Stomach (tissue), 9 donors: ENCODE data around the gene FAM120B. TPM values are rescaled to one million over a fixed set of nuclear protein-coding genes. Genes with fewer than 3 reads are reported as not detected.

Experiments
- DNase-seq, 2 donors: peaks; one replicate each; pipeline versions ENCODE4 v3.0.0 to v3.0.0-alpha.2; 2013 to 2019
- H3K27ac ChIP-seq, 5 donors: fragments of 200-600 bp in 4 of 5; sonication (generic) in 4 of 5; one replicate each; pipeline ENCODE4 v1.5.1; 2013 to 2019; ENCODE audit warnings: mild to moderate bottlenecking in 1 of 5, moderate library complexity in 1 of 5
- H3K27me3 ChIP-seq, 3 donors: fragments of 200-600 bp; sonication (generic); one replicate each; pipeline ENCODE4 v1.5.1; 2017 to 2019; ENCODE audit warnings: mixed run types in 1 of 3
- H3K36me3 ChIP-seq, 4 donors: fragments of 200-600 bp; sonication (generic); 1 replicate in 3 of 4; 2 replicates in 1 of 4; pipeline ENCODE4 v1.5.1; 2016 to 2019
- H3K4me1 ChIP-seq, 4 donors: fragments of 200-600 bp; sonication (generic); one replicate each; pipeline ENCODE4 v1.5.1; 2016 to 2019
- H3K4me3 ChIP-seq, 4 donors: fragments of 200-600 bp; sonication (generic) in 3 of 4; one replicate each; pipeline ENCODE4 v1.5.1; 2016 to 2019; ENCODE audit warnings: mild to moderate bottlenecking in 1 of 4
- H3K9me3 ChIP-seq, 4 donors: fragments of 200-600 bp; sonication (generic); one replicate each; pipeline ENCODE4 v1.5.1; 2016 to 2019
- EP300 ChIP-seq: sonication (generic); formaldehyde crosslinking; IDR thresholded peaks from one replicate; pipeline ENCODE4 v1.6.1; 2017; ENCODE audit warnings: antibody characterized with exemption
- POLR2A ChIP-seq, 4 donors: fragments of 450-650 bp; IDR thresholded peaks; one replicate each; pipeline ENCODE4 v1.6.1; 2016; ENCODE audit warnings: antibody characterized with exemption in 4 of 4, control low read depth in 2 of 4, mild to moderate bottlenecking in 1 of 4, moderate library complexity in 1 of 4
- POLR2AphosphoS5 ChIP-seq, 3 donors: sonication (generic); formaldehyde crosslinking; IDR thresholded peaks; one replicate each; pipeline ENCODE4 v1.6.1; 2016; ENCODE audit warnings: antibody characterized with exemption in 3 of 3
- WGBS, 5 donors: extraction: QIAGEN DNeasy Blood & Tissue Kit in 3 of 5; methylation state at CpG; one replicate each; pipeline versions ENCODE4 v1.1.5 to v1.1.7; 2013 to 2018; 5-methylcytosine and 5-hydroxymethylcytosine counted together
- intact Hi-C: fragments of 100-400 bp; cut with DNase I; formaldehyde crosslinking; loops from one replicate; pipeline ENCODE4 v1.15.1; 2023; ENCODE audit warnings: low total_unique reads
- polyA plus RNA-seq, 3 donors: library from polyadenylated mRNA; stranded (reverse); fragments of 200-250 nt; gene quantifications; one replicate each; pipeline ENCODE4 v1.2.3, GENCODE V29; 2013
- total RNA-seq, 5 donors: library from RNA; depleted of rRNA; stranded (reverse); fragments of >200 nt; gene quantifications; one replicate each; pipeline versions ENCODE4 v1.1.0 to v1.2.3, GENCODE V29; 2014 to 2016
- TF ChIP-seq, protein P1 (sequence below), 7 experiments: fragments of 450-650 bp in 4 of 7; fragments of 200-600 bp in 3 of 7; sonication (generic) in 3 of 7; IDR thresholded peaks; one replicate each; pipeline ENCODE4 v1.5.1; 2016 to 2019; ENCODE audit warnings: antibody characterized with exemption in 7 of 7, control low read depth in 2 of 7, mild to moderate bottlenecking in 1 of 7
- donor health status: healthy with polysubstance abuse.
- donor health status: Bipolar disorder and iron deficiency.
- donor health status: healthy.

The FAM120B gene
- total and polyA plus RNA-seq, 8 donors: 6.4 to 66.5 (median 27.3) TPM

DNA sequence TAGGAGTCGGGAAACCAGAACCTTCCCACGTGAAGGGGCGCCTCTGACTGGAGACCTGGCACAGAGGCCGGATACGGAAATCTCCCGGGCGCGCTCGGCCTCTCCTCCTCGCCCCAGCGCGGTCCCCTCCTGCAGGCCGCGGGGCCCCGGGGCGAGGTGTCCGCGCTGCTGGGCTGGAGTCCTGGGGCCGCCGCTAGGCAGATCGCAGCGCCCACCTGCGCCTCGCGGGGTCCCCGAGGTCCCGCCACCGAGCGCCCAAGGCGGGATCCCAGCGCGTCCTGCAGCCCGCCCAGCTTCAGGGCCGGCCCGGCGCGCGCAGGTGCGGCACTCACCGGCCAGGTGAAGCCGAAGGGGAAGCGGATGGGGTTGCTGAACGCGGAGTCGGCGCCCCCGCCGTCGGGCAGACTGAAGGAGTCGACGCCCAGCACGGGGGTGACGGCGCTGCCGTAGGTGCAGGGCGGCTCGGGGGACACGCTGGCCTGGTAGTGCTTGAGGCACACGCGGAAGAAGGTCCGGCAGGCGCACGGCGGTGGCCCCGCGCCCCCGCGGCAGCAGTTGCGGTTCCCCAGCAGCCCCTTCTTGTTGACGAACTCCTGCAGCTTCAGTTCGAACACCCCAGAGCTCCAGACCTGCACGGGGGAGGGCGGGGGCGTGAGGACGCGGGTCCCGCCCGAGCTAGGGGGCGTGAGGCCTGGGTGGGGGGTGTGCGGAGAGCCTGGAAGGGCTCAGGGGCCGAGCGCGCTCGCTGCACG, 17.2 kb upstream of the FAM120B start:
- H3K4me1 ChIP-seq: peaks cover 59 to 79% (median 71%) of the 10 kb centered on the region in 4 donors
- WGBS, 5 donors: 1 to 9% (median 2%) methylated on average over 3 to 85 of the region's 85 CpGs
- intact Hi-C loops: loop anchor here (10.0 kb wide), 1 partner anchor 455 kb away; no protein-coding TSS in a partner anchor
- peak in 1 of 2 donors; percentile 66 for DNase-seq
- H3K4me3 ChIP-seq: peak overlapping the region; percentile 66 to 88 (median 78)
- H3K27ac ChIP-seq: peak overlapping the region; percentile 73 to 87 (median 77)
- H3K36me3 ChIP-seq: peaks cover 0 to 19% (median 10%) of the 10 kb centered on the region in 4 donors
- TF ChIP-seq, protein P1, sequence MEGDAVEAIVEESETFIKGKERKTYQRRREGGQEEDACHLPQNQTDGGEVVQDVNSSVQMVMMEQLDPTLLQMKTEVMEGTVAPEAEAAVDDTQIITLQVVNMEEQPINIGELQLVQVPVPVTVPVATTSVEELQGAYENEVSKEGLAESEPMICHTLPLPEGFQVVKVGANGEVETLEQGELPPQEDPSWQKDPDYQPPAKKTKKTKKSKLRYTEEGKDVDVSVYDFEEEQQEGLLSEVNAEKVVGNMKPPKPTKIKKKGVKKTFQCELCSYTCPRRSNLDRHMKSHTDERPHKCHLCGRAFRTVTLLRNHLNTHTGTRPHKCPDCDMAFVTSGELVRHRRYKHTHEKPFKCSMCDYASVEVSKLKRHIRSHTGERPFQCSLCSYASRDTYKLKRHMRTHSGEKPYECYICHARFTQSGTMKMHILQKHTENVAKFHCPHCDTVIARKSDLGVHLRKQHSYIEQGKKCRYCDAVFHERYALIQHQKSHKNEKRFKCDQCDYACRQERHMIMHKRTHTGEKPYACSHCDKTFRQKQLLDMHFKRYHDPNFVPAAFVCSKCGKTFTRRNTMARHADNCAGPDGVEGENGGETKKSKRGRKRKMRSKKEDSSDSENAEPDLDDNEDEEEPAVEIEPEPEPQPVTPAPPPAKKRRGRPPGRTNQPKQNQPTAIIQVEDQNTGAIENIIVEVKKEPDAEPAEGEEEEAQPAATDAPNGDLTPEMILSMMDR (IDR thresholded peaks at IDR 0.05): no peak
- no peak for TF ChIP-seq POLR2A (IDR thresholded peaks at IDR 0.05)
- H3K9me3 ChIP-seq: no peaks in the 10 kb centered on the region
- H3K27me3 ChIP-seq: peaks cover 12 to 95% (median 63%) of the 10 kb centered on the region in 3 donors

- intact Hi-C loops: loop anchor here (10.0 kb wide), 1 partner anchor 455 kb away; no protein-coding TSS in a partner anchor
- TF ChIP-seq EP300: no peak
- no peak for TF ChIP-seq POLR2AphosphoS5 (IDR thresholded peaks at IDR 0.05)
- Histone ChIP-seq H3K36me3 (peaks cover 0 to 13% (median 5%) of the 10 kb centered on the region in 4 donors), H3K4me3 (peak overlapping the region; percentile 66 to 88 (median 78)), H3K4me1 (peaks cover 63 to 82% (median 73%) of the 10 kb centered on the region in 4 donors), H3K27ac (peak overlapping the region; percentile 73 to 87 (median 77)), H3K27me3 (peaks cover 16 to 98% (median 66%) of the 10 kb centered on the region in 3 donors), H3K9me3 (no peaks in the 10 kb centered on the region)
- 0 to 2% (median 0%) methylated on average over 4 to 41 of the region's 41 CpGs for WGBS, 5 donors
- peak in 1 of 2 donors; percentile 59 for DNase-seq
Measured at GRCh38 chr6:170289951-170290295, 16.6 kb upstream of the FAM120B start.

GRCh38 chr6:170290296-170291128, 16.0 kb upstream of the FAM120B start, which contains the start of gene DLL1:
Gene DLL1, minus strand, starts transcription at chr6:170291078. Its CDS starts 939 bp downstream, at chr6:170290139.
- Histone ChIP-seq H3K4me1 (peaks cover 69 to 88% (median 79%) of the 10 kb centered on the region in 4 donors), H3K4me3 (peak within 1 kb of the TSS; percentile 66 to 88 (median 78)), H3K9me3 (no peaks in the 10 kb centered on the region), H3K27me3 (peaks cover 22 to 98% (median 72%) of the 10 kb centered on the region in 3 donors), H3K27ac (peak within 1 kb of the TSS; percentile 75 to 87 (median 77)), H3K36me3 (peaks cover 0 to 7% (median under 1%) of the 10 kb centered on the region in 4 donors)
- no peak for TF ChIP-seq EP300
- peak in 2 of 3 donors; percentile 74 to 77 for TF ChIP-seq POLR2AphosphoS5 (IDR thresholded peaks at IDR 0.05)
- WGBS, 5 donors: 0% methylated on average over 45 to 82 of the region's 83 CpGs
- DNase-seq: peak; percentile 57 to 85
- intact Hi-C loops: no loop called here

- TF ChIP-seq POLR2AphosphoS5 (IDR thresholded peaks at IDR 0.05): peak in 1 of 3 donors; percentile 6
- TF ChIP-seq POLR2A (IDR thresholded peaks at IDR 0.05): no peak
- TF ChIP-seq EP300: no peak
- Histone ChIP-seq H3K9me3 (no peaks in the 10 kb centered on the region), H3K36me3 (peaks cover 0 to 6% (median 0%) of the 10 kb centered on the region in 4 donors), H3K4me3 (peak overlapping the region; percentile 66 to 88 (median 78)), H3K27me3 (peaks cover 31 to 100% (median 82%) of the 10 kb centered on the region in 3 donors), H3K27ac (peak overlapping the region; percentile 75 to 87 (median 77)), H3K4me1 (peaks cover 73 to 92% (median 83%) of the 10 kb centered on the region in 4 donors)
- intact Hi-C loops: no loop called here
- DNase-seq: peak; percentile 57 to 89
- WGBS, 5 donors: 1 to 2% (median 1%) methylated on average over 30 to 87 of the region's 87 CpGs
Measured at GRCh38 chr6:170291271-170292110, 15.1 kb upstream of the FAM120B start.

DNA sequence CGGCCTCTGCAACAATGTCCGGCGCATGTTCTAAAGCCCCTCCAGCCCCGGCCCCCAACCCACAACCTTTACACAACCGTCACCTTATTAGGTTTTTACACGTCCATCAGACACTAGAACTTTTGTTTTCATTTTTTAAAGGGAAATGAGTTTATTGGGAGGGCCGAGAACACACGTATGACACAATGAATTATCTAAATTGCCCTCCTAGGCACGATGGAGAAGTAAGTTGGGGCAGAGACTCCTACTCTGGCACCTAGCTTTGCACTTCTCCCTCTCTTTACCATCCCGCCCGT, 14.5 kb upstream of the FAM120B start:
- peaks cover 73 to 92% (median 83%) of the 10 kb centered on the region in 4 donors for H3K4me1 ChIP-seq

More for the DNA sequence above, 14.5 kb upstream of the FAM120B start:
- TF ChIP-seq EP300: no peak
- TF ChIP-seq, protein P1 (IDR thresholded peaks at IDR 0.05): no peak
- no peak for TF ChIP-seq POLR2A (IDR thresholded peaks at IDR 0.05)
- no peak for TF ChIP-seq POLR2AphosphoS5 (IDR thresholded peaks at IDR 0.05)
- Histone ChIP-seq H3K36me3 (peaks cover 0 to 6% (median 0%) of the 10 kb centered on the region in 4 donors), H3K27ac (peak overlapping the region; percentile 75 to 87 (median 77)), H3K4me3 (peak overlapping the region; percentile 66 to 88 (median 78)), H3K9me3 (no peaks in the 10 kb centered on the region), H3K27me3 (peaks cover 35 to 100% (median 87%) of the 10 kb centered on the region in 3 donors)
- 7 to 15% (median 14%) methylated on average over 11 of the region's 11 CpGs for WGBS, 5 donors
- intact Hi-C loops: no loop called here
- DNase-seq: no peak
